Left lung (tissue), 10 donors: Measurements from ENCODE around the gene STK36. TPM values are rescaled to one million over a fixed set of nuclear protein-coding genes. Genes with fewer than 3 reads are reported as not detected.

Experiments
- ATAC-seq: fragments of 200-7000 bp; cut with Tn5 transposase; one replicate; pipeline ENCODE4 v1.9.1; 2020; ENCODE audit warnings: moderate library complexity
- DNase-seq, 4 donors: peaks; one replicate each; pipeline ENCODE4 v3.0.0-alpha.2; 2013 to 2020
- H3K27ac ChIP-seq, 2 donors: fragments of 200-600 bp; sonication (generic) in 1 of 2; one replicate each; pipeline versions ENCODE4 v1.5.0 to v1.8.0; 2020 to 2021
- H3K27me3 ChIP-seq, 2 donors: fragments of 200-600 bp; sonication (generic) in 1 of 2; one replicate each; pipeline versions ENCODE4 v1.5.0 to v1.8.0; 2020 to 2021
- H3K36me3 ChIP-seq, 2 donors: fragments of 200-600 bp; sonication (generic) in 1 of 2; one replicate each; pipeline versions ENCODE4 v1.5.0 to v1.8.0; 2020 to 2021
- H3K4me1 ChIP-seq, 2 donors: fragments of 200-600 bp; one replicate each; pipeline ENCODE4 v1.8.0; 2021
- H3K4me3 ChIP-seq, 2 donors: fragments of 200-600 bp; sonication (generic) in 1 of 2; one replicate each; pipeline versions ENCODE4 v1.5.0 to v1.8.0; 2020 to 2021; ENCODE audit warnings: mild to moderate bottlenecking in 1 of 2
- H3K9me3 ChIP-seq, 2 donors: fragments of 200-600 bp; sonication (generic) in 1 of 2; one replicate each; pipeline versions ENCODE4 v1.5.0 to v1.8.0; 2020 to 2021
- CTCF ChIP-seq, 2 donors: fragments of 200-600 bp; sonication (generic) in 1 of 2; IDR thresholded peaks; one replicate each; pipeline versions ENCODE4 v1.5.0 to v1.8.0; 2021; ENCODE audit warnings: antibody characterized with exemption in 2 of 2
- intact Hi-C, 2 donors: fragments of 100-400 bp; cut with DNase I; formaldehyde crosslinking; loops; one replicate each; pipeline versions ENCODE4 v1.11.2 to v1.14.2; 2022
- polyA plus RNA-seq, 6 donors: library from polyadenylated mRNA; unstranded; fragments of 120-200 nt; gene quantifications; one replicate each; pipeline ENCODE4 v1.2.1, GENCODE V29; 2013; ENCODE audit not compliant: insufficient read length in 6 of 6
- total RNA-seq, 2 donors: library from RNA; stranded (reverse); fragmentation: NEBNext Ultra II Directional; extraction: Animal tissue kit (Norgen Biotek cat#: 25700); gene quantifications; one replicate each; pipeline ENCODE4 v1.2.1, GENCODE V29; 2021
- donor health status: DM: no; HTN: yes; CAD: no.
- donor health status: DM: no; HTN: no; CAD: no.

The STK36 gene
- total and polyA plus RNA-seq, 8 donors = 40.1 to 112 (median 94.9) TPM

- no peak for TF ChIP-seq CTCF (IDR thresholded peaks at IDR 0.05)
- ATAC-seq = no peak
- Histone ChIP-seq H3K9me3 (no peaks in the 10 kb centered on the region), H3K27ac (no peak overlapping the region), H3K4me1 (no peaks in the 10 kb centered on the region), H3K4me3 (no peak overlapping the region), H3K36me3 (peaks cover 5 to 100% of the 10 kb centered on the region in 2 donors), H3K27me3 (no peaks in the 10 kb centered on the region)
- no peak for DNase-seq
- intact Hi-C loops = no loop called here
Observed at GRCh38 chr2:218642121-218642656, 29.7 kb upstream of the STK36 start.

GRCh38 chr2:218642786-218643185 is 29.1 kb upstream of the STK36 start:
- Histone ChIP-seq H3K27ac (no peak overlapping the region), H3K9me3 (no peaks in the 10 kb centered on the region), H3K4me3 (no peak overlapping the region), H3K36me3 (peaks cover 5 to 100% of the 10 kb centered on the region in 2 donors), H3K27me3 (no peaks in the 10 kb centered on the region), H3K4me1 (no peaks in the 10 kb centered on the region)
- no peak for TF ChIP-seq CTCF (IDR thresholded peaks at IDR 0.05)
- DNase-seq (no peak), ATAC-seq (no peak)
- intact Hi-C loops = no loop called here

DNA sequence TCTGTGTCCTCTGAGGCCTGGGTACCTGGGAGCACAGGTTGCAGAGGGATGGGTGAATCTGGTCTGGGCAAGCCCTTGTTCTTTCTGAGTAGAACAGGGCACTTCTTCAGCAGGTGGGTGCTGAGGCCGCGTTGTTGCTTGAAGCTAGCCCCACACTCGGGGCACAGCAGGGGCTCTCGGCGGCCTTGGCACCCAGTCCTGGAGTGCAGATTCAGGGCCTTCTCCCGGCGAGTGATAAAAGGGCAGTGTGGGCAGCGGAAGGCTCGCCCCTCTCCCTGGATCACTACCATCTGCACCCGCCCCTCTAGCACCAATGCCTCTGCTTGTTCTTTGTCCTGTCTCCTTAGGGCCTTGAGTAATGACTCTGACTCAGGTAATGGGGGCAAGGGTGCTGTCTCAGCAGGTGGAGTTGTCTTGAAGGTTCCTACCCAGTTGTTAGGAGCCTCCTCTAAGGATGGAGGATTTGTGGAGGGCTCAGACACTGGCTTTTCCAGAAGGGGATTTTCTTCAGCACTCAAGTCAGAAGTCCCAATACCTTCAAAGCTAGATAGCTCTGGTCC is 28.1 kb upstream of the STK36 start:
- H3K36me3 ChIP-seq = peaks cover 5 to 100% of the 10 kb centered on the region in 2 donors
- no peaks in the 10 kb centered on the region for H3K9me3 ChIP-seq
- no peaks in the 10 kb centered on the region for H3K27me3 ChIP-seq
- no peak overlapping the region for H3K27ac ChIP-seq
- DNase-seq (no peak), ATAC-seq (no peak)
- TF ChIP-seq CTCF (IDR thresholded peaks at IDR 0.05) = no peak
- no peaks in the 10 kb centered on the region for H3K4me1 ChIP-seq
- intact Hi-C loops = no loop called here
- no peak overlapping the region for H3K4me3 ChIP-seq

- Histone ChIP-seq H3K4me1 (no peaks in the 10 kb centered on the region), H3K27me3 (no peaks in the 10 kb centered on the region), H3K4me3 (no peak overlapping the region), H3K9me3 (no peaks in the 10 kb centered on the region), H3K27ac (no peak overlapping the region), H3K36me3 (peaks cover 5 to 100% of the 10 kb centered on the region in 2 donors)
- DNase-seq = no peak
- intact Hi-C loops = no loop called here
- no peak for ATAC-seq
- no peak for TF ChIP-seq CTCF (IDR thresholded peaks at IDR 0.05)
Observed at GRCh38 chr2:218644721-218645120, 27.2 kb upstream of the STK36 start.

DNA sequence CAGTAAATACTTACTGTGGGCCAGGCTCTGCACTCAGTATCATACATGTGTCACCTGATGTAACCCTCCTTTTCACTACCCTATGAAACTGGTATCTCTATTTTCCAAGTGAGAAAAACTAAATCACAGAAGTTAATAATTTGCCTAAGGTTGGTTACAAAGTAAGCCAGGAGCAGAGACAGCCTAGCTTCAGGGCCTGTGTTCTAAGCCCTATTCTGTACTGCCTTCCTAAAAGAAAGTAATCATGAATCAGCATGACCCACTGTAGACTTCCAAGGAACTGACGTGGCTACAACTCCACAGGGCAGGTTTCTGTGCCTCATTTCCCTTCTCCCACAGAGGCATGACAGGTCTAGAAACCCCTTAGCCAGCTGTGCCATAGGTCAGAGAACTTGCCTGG is 26.8 kb upstream of the STK36 start:
- ATAC-seq (no peak), DNase-seq (no peak)
- no peaks in the 10 kb centered on the region for H3K27me3 ChIP-seq
- no peaks in the 10 kb centered on the region for H3K9me3 ChIP-seq
- peaks cover 5 to 100% of the 10 kb centered on the region in 2 donors for H3K36me3 ChIP-seq
- intact Hi-C loops = no loop called here
- H3K27ac ChIP-seq = no peak overlapping the region
- no peaks in the 10 kb centered on the region for H3K4me1 ChIP-seq
- TF ChIP-seq CTCF (IDR thresholded peaks at IDR 0.05) = no peak
- H3K4me3 ChIP-seq = no peak overlapping the region
